GM19023 (cell line): ENCODE results near the gene GCG.

Experiments
- ATAC-seq: cut with Tn5 transposase; IDR thresholded peaks from one replicate; pipeline ENCODE4 v1.9.1; 2021; ENCODE audit warnings: mild to moderate bottlenecking, moderate library complexity; ENCODE audit not compliant: unreplicated experiment

GCG gene

DNA sequence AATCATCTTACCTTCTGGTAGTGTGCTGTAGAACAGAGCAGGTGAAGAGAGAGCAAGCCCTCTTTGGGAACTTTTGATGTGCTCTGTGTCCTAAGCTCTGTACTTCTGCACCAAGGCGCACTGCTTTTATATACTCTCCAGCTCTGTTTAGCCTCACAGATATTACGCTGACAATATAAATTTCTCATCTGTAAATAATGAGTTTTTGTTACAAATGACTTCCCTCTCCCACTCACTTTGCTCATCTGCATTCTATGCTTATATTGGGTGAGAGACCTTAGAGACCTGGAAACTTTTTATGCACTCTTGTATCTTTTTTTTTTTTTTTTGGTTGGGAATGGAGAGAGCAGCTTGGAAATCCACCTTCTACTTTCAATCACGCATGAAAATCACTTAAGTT lies at the start of gene GCG:
TSS of gene GCG (minus strand) at position 101 of the 400 bp plus-strand sequence. CDS start 3,069 bp downstream, outside the sequence.
- no peak for ATAC-seq

DNA sequence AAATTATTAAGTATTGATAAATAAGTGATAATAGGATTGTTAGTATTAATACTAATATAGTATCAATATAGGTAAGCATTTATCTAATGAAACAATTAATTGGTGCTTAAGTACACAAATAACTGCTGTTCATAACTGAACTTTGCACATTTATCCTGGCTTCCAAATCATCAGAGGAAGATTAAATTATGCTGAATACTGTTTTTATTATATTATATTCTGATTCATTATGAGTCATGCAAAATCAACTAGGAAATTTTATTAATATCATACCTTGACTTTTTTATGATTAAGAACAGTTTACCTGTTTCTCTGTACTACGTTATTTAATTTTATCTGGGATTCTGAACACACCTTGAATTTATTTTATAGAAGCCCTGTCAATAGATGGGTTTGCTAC lies 48.6 kb upstream of the GCG start:
- ATAC-seq, result no peak

DNA sequence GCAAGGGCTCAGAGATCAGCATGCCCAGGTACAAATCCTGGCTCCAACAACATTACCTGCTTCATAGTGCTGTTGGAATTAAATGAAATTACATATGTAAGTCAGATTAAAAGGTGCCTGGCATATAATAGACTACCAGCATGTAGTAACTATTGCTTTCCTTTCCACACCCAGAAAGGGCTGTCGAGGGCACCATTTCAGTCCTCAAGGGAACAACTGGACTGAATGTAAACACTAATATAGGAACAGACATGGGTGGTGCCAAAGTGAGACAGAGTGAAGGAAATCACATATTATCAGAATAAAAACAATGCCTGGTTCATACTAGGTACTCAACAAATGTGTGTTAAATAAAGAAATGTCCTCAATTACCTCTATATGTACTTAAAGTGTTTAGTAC lies 47.9 kb upstream of the GCG start:
- no peak for ATAC-seq

DNA sequence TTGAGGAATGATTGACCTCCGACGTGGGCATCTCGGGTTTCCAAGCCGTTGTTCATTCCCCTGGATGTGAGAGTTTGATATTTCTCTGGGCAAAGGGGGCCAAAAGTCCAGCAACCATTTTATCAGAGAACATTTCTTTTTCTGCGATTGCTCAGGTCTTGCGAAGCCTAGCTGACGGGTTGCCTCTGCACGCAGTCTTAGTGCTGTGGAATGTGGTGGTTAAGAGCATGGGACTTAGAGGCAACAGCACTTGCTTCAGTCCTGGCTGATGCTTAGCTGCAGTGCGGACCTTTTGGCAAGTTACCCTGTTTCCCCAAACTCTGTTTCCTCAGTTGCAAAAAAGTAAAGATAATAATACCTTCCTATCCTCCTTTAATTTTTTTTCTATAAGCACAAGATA lies 46.2 kb upstream of the GCG start:
- no peak for ATAC-seq

GRCh38 chr2:162197069-162197825 lies 45.2 kb upstream of the GCG start:
- ATAC-seq, result no peak

- ATAC-seq, result no peak
Observed at GRCh38 chr2:162196638-162197037, 44.6 kb upstream of the GCG start.

- no peak for ATAC-seq
Observed at GRCh38 chr2:162188451-162188850, 36.4 kb upstream of the GCG start.

DNA sequence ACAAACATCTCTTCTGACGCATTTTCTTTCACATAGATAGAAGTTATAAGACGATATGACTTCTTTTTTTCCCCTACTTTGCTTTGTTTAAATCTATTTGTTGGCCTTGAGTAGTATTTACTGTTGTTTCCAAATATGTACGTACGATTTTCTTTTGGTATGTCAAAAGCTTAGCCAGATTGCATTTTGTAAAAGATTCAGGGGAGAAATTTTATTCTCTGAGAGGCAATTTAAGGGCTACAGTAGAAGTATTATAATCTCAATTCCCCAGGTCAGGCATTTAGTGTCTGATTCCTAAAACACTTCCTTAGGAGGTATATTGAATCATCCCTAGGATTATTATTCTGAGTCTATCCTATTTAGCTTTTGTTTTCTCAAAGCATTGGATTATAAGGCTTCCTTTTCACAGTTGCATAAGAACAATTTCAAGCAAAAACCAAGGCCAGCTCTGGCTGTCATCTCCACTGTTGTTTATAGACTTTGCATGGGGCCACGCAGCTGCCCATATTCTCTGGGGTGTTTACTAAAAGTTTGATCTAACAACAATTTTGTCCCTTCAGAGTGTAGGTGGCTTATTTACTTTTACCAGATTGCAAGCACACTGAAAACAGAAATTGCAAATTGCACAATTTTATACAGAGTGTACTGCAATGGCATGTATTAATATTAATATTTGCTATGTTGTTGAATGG lies 33.6 kb upstream of the GCG start:
- ATAC-seq, result no peak

- ATAC-seq, result no peak
Observed at GRCh38 chr2:162184821-162185450, 32.9 kb upstream of the GCG start.

- no peak for ATAC-seq
Observed at GRCh38 chr2:162184359-162184758, 32.3 kb upstream of the GCG start.

- no peak for ATAC-seq
Observed at GRCh38 chr2:162182395-162182794, 30.3 kb upstream of the GCG start.

DNA sequence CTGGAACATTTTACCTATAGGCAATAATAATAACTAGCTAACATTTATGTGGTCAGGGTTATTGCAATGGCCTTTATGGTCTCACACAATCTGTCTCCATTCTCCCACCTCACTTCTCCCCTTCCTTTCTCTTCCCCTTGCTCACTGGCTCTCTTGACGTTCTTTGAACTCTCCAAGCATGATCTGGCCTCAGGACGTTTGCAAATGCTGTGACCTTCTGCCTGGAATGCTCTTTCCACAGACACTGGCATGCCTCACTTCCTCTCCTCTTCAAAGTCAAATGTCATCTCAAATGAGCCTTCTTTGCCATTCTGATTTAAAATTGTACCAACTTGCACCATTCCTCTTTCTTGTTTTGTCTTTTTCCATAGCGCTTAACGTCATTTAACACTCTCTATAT lies 25.3 kb upstream of the GCG start:
- no peak for ATAC-seq

DNA sequence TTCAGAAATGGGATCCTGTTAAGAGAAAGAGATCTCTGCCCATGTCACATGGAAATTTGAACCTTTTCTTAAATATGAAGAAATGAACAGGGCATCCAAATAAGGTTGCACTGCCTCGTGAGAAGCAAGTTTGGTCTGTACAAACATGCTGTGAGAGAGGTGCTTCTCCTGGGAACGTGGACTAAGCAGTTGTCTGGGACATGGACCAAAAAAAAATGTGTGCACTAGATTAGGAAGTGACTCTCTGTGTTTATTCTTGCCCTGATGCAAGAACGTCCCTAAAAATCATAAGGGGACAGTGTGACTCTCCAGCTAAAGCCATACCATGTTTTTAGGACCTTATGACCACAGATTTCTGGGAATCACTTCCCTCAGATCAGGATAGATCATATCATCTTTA lies 23.7 kb upstream of the GCG start:
- ATAC-seq, result no peak

GRCh38 chr2:162174746-162175145 lies 22.7 kb upstream of the GCG start:
- no peak for ATAC-seq

GRCh38 chr2:162172802-162173370 lies 20.8 kb upstream of the GCG start:
- no peak for ATAC-seq

DNA sequence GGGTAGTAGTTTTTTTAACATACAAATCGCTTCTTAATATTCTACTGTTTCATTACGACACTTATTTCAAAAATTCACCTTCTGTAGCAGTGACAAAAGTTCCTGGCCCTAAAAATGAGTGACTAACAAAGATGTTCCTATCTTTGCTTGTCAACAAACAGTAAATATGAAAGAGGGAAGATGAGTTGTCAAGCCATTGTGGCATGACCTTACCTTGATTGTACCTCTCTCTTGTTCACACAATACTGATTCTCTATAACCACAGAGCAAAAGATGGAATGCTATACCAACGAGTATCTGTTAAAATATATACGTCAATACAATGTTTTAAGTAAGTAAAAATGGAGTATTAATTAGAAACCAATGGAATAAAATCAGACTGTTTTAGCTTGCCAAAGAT lies 14.7 kb upstream of the GCG start:
- ATAC-seq, result no peak

- no peak for ATAC-seq
Observed at GRCh38 chr2:162166174-162166573, 14.1 kb upstream of the GCG start.

DNA sequence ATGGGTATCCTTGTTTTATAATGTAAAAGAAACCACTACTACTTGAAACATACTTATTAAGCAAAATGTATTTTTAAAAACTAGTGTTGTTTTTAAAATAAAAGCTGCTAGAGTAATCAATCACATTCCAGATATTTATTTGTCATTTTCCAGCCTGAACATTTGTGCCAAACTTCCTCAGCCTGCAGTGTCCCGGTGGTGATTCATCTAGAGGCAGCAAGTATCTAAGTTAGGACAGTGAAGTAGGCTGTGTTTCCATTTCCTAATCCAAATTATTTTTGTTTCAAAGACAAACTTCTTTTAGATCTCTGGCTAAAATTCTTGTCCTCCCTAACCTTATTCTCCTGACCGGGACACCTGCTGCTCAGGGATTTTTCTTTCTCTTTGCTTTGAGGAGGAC lies 12.8 kb upstream of the GCG start:
- ATAC-seq, result no peak

- ATAC-seq, result no peak
Observed at GRCh38 chr2:162159446-162159845, 7.4 kb upstream of the GCG start.

DNA sequence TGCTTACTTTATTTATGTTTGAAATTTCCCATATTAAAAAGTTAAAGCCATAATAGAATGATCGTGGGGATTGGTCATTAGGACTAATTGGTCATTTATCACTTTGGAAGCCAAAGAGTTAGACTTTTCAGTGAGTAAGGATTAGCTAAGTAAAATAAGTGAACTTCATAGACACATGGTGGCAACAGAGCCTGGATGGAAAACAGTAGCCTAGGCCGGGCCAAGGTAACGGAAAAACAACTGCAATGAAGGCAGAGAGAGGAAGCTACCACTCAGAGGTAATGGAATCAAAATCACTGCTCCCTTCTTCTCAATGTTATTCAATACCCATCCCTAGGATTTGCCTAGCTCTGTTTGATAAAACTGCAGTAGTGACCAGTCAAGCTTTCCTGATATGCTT lies 4.1 kb upstream of the GCG start:
- no peak for ATAC-seq

- ATAC-seq, result no peak
Observed at GRCh38 chr2:162155093-162155492, 3.0 kb upstream of the GCG start.
